Activated effector memory CD4-positive, alpha-beta T cell treated with Interleukin-2 at 50 U/mL for 16 hours (primary cell): Measurements from ENCODE around the gene ATP8A1.
"Not testable (repeated sequence)": the region's sequence is repeated elsewhere in the genome, so short reads cannot be mapped to it uniquely, and the experiment has no call there.

ENCODE experiments used
- DNase-seq: peaks from one replicate; pipeline ENCODE4 v3.0.0-alpha.2; 2020

The ATP8A1 gene

GRCh38 chr4:42398171-42398870 lies 258.6 kb downstream of the ATP8A1 start:
- no peak for DNase-seq

GRCh38 chr4:42397635-42398170 lies 259.2 kb downstream of the ATP8A1 start:
- DNase-seq, result no peak

GRCh38 chr4:42396752-42397634 lies 259.9 kb downstream of the ATP8A1 start, which contains the start of gene SHISA3:
TSS of gene SHISA3 (plus strand) at chr4:42397488. CDS start at chr4:42398057, 569 bp downstream.
- no peak for DNase-seq

- no peak for DNase-seq
Observed at GRCh38 chr4:42396361-42396751, 260.5 kb downstream of the ATP8A1 start.

GRCh38 chr4:42395595-42395994 lies 261.3 kb downstream of the ATP8A1 start:
- DNase-seq, result no peak

- DNase-seq, result no peak
Observed at GRCh38 chr4:42392436-42392835, 264.5 kb downstream of the ATP8A1 start.

GRCh38 chr4:42391981-42392380 lies 264.9 kb downstream of the ATP8A1 start:
- no peak for DNase-seq

- DNase-seq, result no peak
Observed at GRCh38 chr4:42391355-42391664, 265.6 kb downstream of the ATP8A1 start.

- no peak for DNase-seq
Observed at GRCh38 chr4:42390622-42391354, 266.1 kb downstream of the ATP8A1 start.

- DNase-seq, result no peak
Observed at GRCh38 chr4:42385516-42385915, 271.4 kb downstream of the ATP8A1 start.

GRCh38 chr4:42381666-42382065 lies 275.2 kb downstream of the ATP8A1 start:
- no peak for DNase-seq

GRCh38 chr4:42377497-42377896 lies 279.4 kb downstream of the ATP8A1 start:
- no peak for DNase-seq

GRCh38 chr4:42372303-42372702 lies 284.6 kb downstream of the ATP8A1 start:
- not testable (repeated sequence) for DNase-seq

GRCh38 chr4:42371305-42372252 lies 285.3 kb downstream of the ATP8A1 start:
- no peak for DNase-seq

GRCh38 chr4:42369489-42369888 lies 287.4 kb downstream of the ATP8A1 start:
- no peak for DNase-seq

- DNase-seq, result no peak
Observed at GRCh38 chr4:42366959-42367358, 289.9 kb downstream of the ATP8A1 start.

GRCh38 chr4:42364266-42365053 lies 292.4 kb downstream of the ATP8A1 start:
- no peak for DNase-seq

- no peak for DNase-seq
Observed at GRCh38 chr4:42363614-42364013, 293.3 kb downstream of the ATP8A1 start.

GRCh38 chr4:42362591-42362990 lies 294.3 kb downstream of the ATP8A1 start:
- DNase-seq, result no peak

- DNase-seq, result no peak
Observed at GRCh38 chr4:42361456-42361855, 295.4 kb downstream of the ATP8A1 start.

- no peak for DNase-seq
Observed at GRCh38 chr4:42360256-42360669, 296.6 kb downstream of the ATP8A1 start.
